GM12872 (cell line): ENCODE results near the gene CTRB1.

Experiments used
- TF ChIP-seq, protein P1 (sequence below): IDR thresholded peaks from 3 replicates; pipeline ENCODE4 v1.5.1; 2011; ENCODE audit warnings: low read depth, mild to moderate bottlenecking, low read length, moderate library complexity; ENCODE audit not compliant: insufficient read depth

The CTRB1 gene

GRCh38 chr16:75196836-75197235, 22.0 kb upstream of the CTRB1 start:
- TF ChIP-seq, protein P1, sequence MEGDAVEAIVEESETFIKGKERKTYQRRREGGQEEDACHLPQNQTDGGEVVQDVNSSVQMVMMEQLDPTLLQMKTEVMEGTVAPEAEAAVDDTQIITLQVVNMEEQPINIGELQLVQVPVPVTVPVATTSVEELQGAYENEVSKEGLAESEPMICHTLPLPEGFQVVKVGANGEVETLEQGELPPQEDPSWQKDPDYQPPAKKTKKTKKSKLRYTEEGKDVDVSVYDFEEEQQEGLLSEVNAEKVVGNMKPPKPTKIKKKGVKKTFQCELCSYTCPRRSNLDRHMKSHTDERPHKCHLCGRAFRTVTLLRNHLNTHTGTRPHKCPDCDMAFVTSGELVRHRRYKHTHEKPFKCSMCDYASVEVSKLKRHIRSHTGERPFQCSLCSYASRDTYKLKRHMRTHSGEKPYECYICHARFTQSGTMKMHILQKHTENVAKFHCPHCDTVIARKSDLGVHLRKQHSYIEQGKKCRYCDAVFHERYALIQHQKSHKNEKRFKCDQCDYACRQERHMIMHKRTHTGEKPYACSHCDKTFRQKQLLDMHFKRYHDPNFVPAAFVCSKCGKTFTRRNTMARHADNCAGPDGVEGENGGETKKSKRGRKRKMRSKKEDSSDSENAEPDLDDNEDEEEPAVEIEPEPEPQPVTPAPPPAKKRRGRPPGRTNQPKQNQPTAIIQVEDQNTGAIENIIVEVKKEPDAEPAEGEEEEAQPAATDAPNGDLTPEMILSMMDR: no peak

DNA sequence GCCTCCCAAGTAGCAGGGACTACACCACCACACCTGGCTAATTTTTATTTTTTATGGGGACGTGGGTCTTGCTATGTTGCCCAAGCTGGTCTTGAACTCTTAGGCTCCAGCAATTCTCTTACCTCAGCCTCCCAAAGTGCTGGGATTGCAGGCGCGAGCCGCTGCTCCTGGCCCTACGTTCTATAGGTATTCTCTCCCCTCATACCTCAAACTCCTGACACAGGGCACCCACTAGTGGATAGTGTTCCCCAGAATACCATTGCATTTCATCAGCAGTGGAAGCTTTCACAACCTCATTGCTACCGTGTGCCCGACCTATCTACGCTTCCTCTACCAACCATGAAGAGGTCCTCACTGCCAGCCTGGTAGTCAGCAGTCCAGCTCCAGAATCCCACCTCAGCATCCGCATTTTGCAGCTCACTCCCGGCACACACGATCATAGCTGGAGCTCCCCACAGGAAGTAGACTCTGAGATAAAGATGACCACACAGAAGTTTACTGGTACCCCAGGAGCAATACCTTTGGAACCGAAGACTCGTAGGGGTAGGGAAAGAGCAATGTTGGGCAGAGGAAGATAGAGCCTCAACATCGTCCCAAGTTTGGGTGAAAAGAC, 21.2 kb upstream of the CTRB1 start:
- TF ChIP-seq, protein P1: no peak

GRCh38 chr16:75198135-75198600, 20.6 kb upstream of the CTRB1 start:
- TF ChIP-seq, protein P1: no peak

DNA sequence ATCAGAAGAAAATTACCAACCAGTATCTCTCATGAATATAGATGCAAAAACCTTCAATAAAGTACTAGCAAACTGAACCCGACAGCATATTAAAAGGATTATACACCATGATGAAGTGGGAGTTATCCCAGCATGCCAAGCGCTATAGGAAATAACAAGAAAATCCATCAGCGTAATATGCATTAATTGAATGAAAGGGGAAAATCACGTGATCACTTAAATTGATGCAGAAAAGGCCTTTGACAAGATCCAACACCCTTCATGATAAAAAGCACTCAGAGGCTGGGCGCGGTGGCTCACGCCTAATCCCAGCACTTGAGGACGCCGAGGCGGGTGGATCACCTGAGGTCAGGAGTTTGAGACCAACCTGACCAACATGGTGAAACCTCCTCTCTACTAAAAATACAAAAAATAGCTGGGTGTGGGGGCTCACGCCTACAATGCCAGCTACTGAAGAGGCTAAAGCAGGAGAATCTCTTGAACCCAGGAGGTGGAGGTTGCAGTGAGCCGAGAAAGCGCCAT, 16.7 kb upstream of the CTRB1 start:
- TF ChIP-seq, protein P1: no peak

DNA sequence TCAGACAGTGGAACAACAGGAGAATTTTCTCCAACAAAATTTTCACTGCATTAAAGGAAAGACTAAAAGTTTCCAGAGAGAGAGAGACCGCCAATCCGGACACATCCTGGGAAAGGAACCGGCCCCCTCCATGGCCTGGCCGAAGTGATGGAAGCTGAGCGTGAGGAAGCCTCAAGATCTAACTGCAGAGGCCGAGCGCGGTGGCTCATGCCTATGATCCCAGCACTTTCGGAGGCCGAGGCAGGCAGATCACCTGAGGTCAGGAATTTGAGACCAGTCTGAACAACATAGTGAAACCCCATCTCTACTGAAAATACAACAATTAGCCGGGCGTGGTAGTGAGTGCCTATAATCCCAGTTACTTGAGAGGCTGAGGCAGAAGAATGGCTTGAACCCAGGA, 15.7 kb upstream of the CTRB1 start:
- TF ChIP-seq, protein P1: no peak

- TF ChIP-seq, protein P1: no peak
Observed at GRCh38 chr16:75203667-75204409, 14.9 kb upstream of the CTRB1 start.

DNA sequence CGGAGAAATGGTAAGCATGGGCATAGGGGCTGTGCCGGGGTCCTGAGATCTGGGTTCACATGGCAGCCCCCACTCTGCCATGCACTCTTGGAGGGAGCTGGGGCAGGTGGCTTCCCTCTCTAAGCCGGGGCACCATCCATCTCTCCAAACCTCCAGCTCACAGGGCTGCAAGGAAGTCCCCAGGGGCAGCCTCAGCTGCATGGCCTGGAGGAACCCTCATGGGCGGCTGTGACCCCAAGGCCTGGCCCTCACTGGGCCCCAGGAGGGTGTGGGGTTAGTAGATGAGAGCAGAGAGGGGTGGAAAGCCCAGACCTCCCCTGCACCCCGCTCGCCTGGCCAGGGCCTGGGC, 14.4 kb upstream of the CTRB1 start:
- TF ChIP-seq, protein P1: no peak
